HG02623 (cell line): ENCODE results near the gene SNED1.

Experiments used
- ATAC-seq: cut with Tn5 transposase; IDR thresholded peaks from one replicate; pipeline ENCODE4 v1.9.1; 2021; ENCODE audit warnings: moderate library complexity; ENCODE audit not compliant: unreplicated experiment

SNED1 gene

DNA sequence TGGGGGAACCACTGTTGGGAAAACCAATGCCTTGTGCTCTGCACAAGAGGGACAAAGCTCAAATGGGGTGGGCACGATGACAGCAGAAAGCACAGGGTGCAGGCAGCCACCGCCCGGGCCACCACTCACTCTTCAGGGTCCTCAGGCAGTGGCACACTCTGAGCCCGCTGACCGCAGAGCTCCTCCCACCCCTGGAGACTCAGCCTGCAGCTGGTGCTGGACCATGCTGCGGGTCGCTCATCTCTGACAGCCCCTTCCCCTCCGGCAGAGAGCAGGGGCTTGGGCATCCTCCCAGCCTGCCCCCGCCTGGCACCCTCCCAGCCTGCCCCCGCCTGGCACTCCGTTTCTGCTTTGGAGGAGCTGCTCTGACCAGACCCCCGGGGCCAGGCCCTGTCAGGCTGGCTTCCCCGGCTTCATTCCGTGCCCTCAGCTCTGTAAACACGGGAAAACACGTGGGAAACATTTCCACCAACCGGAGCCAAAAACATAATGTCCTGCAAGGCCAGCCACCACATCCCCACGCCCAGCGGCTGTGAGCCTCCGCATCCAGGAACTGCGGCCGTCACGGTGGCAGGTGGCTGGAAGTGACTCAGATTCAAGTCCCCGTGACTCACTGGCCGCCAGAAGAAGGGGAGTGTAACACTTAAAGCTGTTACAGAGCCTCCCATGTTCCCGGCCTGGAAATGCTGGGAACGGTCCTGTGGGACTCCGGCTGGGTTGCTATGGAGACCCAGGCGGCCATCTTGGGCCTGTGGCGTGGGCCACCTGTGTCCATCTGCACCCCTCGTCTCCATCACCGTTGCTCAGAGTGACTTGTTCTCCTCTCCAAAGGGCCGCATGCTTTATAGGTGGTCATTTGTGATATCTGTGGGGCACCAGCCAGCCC lies 6.8 kb upstream of the SNED1 start:
- ATAC-seq = no peak

DNA sequence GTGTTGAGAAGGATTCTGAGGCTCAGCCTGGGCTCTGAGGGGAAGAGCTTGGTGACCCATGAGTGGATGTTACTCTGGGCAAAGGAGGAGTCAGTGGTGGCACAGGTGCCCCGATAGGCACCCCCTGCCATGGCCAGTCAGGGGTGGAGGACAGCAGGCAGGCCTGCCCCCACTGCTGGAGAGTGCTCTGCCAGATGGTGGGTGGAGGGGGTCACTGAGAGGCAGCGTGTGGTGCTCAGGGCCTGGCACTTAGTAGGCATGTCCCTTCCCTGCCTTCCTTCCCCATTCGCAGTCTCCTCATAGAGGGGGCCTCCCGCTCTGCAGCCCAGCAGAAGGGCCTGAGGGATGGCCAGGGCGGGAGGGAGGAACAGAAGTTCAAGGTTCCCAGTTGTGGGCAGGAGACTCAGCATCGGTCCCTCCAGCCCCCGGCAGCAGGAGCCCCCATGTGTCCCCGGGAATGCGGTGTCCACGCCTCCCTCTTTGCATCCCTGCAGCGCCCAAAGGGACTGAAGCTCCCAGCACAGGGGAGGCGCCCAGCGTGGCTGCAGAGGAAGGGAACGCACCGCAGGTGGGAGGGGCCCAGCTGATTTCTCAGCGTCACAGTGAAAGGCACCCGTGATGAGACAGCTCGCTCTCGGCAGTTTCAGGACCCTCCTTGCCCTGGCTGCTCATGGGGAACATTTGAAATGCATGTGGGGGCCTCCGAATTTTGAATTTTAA lies 5.7 kb upstream of the SNED1 start:
- no peak for ATAC-seq

DNA sequence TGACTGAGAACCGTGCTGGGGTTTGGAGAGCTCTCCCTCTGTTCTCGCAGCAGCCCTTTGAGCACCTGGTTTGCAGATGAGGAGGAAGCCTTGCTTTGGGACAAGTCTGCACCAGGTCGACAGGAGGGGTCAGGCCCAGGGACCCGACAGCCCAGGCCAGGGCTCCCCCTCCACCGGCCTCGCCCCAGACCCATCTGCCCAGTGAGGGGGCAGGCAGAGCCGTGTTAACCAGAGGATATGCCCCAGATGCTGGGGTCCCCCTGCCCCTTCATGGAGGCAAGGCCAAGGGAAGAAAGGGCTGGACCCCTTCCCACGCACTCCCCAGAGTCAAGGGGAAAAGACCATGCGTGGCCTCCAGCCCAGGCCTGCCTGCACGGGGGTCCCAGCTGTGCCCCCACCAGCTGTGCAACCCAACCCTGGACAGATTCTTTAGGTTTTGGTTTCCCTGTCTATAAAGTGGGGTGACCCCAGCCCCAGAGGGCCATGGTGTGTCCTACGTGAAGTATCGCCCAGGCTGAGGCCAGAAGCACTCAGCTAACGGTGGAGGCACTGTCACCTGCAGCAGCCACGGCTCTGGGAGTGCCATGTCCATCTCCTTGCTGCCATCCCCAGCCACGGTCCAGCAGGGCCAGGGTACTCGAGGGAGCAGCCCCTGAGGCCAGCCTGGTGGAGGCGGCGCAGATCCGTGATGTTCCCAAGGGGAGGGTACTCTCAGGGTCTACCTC lies 4.8 kb upstream of the SNED1 start:
- ATAC-seq = no peak

DNA sequence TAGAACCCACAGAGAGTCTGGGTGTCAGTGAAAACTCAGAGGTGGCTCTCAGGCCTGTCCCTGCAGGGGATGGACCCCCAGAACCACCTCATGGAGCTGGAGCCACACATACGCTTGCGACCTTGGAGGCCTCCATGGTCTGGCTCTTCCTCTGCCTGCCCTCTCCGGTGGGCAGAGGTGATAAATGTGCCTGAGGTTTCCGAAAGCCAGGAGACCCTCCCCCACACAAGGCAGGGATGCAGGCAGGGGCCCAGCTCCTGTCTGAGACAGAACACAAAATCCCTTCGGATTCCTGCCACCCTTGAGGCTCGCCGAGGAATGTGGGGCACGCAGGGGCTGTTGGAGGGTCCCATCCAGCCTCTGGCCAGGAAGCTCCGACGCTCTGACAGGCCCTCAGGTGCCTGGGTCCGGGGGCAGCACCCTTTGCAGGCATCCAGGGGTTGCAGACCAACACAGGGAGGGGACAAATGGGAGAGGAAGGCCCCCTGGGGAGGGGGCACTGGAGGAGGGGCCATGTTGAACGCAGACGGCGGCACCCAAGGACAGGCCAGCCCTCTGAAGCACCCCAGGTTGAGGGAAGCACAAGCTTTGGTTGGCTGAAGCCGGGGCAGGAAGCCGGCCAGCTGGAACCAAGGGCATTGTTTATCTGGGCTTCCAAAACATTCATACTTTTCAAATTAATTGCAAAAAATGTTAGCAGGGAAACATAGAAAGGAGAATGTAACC lies 4.1 kb upstream of the SNED1 start:
- ATAC-seq = no peak

DNA sequence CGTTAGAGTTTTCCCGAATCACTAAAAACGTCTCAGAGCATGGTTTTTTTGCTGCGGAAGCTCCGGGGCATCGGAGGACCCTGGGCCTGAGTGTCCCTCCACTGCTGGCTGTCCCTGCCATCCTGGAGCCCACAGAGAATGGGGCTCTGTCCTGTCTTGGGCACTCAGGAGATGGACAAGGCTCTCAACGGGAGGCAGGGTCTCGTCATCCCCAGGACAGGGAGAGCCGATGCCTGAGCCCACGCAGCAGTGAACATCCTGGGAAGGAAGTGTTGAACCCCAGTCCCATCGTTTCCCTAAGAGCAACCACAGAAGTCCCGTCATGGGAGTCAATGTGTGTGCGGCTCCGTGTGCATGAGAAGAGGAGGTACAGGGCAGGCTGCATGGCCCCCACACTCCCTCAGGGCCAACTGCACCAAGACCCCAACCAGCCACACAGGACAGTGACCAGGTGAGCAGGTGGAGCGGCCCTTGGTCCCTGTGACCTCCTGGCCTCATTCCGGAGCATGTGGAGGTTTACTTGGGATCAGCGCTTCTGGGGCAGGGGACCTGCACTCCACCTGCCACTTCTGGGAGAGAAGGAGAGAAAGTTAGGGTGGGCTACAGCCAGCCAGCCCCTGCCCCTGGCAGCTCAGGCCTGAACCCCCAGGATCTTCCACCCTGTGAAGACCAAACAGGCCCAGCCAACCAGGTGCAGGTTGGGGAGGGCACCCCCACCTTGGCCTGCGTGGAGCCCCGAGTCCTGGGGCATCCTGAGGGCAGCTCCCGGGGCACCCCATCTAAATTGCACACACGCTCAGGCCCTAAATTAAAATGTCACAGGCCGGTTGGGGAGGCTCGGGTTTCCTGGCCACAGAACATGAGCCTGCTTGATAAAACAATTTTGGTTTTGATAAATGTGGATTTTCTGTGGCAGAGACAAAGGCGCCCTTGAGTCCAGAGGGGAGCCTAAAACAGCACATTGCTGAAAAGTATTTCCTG lies 3.1 kb upstream of the SNED1 start:
- ATAC-seq = no peak

DNA sequence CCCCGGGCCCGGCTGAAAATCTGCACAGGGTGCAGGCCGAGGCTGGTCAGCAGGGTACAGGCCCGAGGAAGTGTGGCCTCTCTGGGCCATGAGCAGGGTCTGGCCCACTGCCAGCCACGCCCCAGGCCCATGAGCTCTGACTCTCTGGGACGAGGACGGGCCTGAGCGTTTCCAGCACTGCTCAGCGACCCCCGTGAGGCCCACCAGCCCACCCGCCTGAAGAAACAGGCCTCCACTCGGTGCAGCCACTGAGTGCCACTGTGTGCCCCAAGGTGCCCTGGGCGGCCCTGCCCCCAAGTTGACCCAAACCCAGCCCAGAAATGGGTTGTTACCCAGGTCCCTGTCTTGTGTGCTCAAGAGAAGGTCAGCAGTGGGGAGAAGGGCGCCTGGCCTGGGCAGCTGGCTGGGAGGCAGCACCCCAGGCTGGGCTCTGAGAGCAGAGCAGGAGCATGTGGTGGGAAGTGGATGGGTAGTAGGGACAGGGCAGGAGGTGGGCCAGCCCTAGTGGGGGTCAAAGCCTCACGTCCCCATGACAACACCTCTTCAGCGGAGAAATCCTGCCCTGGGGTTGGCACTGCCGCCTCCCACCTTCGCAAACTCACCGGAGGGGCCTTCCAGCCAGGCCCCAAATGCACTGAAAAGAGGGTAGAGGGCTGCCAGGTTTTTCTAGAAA lies 2.1 kb upstream of the SNED1 start:
- no peak for ATAC-seq

DNA sequence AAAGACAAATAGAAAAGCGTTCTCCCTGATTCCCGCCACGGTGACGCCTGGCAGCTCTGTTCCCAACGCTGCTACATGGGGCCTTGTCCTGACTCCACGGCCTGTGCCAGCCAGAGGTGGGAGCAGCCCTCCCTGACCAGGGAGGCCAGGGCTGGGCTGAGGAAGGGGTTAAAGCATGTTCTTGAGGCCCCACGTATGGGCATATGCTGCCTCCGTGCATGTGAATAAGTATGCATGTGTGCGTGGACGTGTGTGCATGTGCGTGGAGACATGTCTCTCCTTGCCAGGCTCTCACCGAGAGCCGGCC lies 1.6 kb upstream of the SNED1 start:
- ATAC-seq = no peak

DNA sequence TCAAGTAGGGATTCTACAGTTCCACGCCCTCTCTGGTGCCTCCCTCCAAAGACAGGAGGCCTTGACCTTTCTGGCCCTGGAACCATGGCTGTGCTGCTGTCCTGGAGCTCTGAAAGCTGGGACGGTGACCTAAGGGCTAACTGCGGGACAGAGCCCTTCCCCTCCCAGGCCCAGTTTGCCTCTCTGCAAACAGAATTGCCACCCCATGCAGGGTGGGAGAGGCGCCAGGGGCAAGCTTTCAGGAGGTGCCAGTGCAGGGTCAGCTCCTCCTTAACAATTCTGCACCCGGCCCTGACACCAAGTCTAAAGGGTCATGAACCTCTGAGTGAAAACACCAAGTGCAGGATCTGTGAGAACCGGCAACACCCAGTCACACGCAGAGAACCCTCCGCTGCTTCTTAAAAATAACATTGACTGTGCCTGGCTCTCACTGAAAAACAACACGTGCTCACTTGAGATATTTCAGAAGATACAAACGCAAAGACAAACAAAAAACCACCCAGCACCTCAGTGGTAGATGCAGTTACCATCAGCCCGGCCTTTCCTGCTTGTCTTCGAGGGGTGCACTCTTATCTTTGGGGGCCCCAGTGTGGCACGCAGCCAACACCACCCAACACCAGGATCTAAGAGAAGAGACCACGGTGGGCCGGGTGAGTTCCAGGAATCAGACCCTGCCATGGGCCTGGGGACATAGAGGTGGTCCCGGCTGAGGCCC lies 1.1 kb upstream of the SNED1 start:
- ATAC-seq = no peak

DNA sequence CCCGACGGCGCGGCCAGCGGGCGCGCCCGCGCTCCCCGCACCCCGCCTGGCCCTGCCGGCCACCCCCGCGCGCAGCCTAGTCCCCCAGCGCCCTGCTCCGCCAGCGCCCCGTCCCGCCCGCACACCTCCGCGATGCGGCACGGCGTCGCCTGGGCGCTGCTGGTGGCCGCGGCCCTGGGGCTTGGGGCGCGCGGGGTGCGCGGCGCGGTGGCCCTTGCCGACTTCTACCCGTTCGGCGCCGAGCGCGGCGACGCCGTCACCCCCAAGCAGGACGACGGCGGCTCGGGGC lies 232 bp downstream of the SNED1 start:
- ATAC-seq = no peak

DNA sequence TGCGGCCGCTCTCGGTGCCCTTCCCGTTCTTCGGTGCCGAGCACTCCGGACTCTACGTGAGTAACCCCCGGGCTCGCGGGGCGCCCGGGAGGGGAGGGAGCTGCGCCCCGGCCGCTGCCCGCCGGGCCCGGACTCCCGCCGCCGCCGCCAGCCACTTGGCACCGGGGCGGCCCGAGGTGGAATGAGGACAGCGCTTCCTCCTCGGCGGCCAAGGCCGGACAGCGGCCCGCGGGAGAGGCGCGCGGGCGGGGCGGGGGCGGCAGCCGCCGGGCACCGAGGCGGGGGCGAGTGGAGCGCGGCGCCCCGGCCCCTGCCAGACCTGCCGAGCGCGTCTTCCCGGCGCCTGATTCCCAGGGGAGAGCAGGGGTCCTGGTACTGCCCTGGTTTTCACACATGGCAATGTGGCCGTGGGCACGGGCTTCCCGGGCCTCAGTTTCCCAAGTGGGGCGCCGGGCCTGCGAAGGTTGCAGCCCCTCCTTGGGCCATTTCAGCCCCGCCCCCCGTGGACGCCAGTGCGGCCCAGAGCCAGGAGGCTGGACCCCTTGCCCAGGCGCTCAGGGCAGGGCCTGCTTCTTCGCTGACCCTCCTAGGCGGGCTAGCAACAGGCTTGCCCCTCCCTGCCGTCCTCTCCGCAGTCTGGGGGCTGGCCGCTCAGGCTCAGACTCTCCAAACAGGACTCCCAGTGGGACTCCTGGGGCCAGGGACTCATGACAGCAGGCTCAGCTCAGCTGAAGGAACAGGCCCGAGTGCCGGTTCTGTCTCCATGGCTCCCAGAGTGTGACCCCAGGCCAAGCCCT lies 775 bp downstream of the SNED1 start:
- ATAC-seq = no peak

DNA sequence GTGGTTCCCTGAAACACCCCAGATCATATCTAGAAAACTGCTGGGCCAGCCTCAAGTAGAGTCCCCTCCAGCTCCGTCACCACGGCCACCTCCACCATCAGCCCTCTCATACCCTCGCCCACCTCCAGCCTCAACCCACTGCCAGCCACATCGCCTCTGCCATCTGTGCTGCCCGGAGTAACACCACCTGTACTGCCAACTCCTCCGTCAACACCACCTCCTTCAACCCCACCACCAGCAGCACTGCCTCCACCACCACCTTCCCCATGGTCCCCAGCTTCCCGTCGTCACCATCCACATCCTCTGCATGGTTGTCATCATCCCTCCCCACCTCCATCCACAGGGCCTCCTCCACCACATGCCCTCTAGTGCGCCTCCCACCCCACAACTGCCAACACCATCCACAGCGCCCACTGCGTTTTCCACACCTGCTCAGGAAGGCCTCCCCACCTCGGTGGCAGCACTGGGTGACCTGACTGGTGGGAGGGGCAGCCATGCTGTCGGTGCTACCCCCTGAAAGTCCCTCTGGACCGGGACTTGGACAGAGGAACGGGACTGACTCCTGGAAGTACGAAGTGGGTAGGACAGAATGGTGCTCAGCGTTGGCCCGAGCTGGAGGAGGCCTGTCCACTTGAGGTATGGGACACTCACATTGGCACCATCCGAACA lies 1.6 kb downstream of the SNED1 start:
- ATAC-seq = no peak

DNA sequence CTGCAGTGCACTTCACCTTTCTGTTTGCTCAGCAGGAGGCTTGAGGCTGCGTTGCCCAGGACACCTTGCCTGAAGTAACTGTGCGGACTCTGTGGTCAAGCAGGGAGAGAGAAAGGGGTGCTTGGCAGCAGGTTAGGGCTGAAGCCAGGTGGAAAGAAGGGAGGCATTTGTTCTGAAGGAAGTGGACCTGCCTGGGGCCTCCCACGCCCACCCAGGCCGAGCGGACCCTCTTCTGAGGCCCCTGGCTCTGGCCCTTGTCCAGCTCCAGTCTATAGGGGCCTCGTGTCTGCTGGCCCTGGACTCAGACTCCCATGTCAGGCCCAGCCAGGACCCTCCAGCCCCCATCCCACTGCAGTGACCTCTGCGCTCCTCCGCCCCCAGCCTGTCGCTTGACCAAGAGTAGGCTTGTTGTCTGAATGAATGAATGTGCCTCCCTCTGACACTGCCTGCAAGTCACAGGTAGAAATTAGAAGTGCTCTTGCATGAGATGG lies 2.5 kb downstream of the SNED1 start:
- ATAC-seq = no peak

DNA sequence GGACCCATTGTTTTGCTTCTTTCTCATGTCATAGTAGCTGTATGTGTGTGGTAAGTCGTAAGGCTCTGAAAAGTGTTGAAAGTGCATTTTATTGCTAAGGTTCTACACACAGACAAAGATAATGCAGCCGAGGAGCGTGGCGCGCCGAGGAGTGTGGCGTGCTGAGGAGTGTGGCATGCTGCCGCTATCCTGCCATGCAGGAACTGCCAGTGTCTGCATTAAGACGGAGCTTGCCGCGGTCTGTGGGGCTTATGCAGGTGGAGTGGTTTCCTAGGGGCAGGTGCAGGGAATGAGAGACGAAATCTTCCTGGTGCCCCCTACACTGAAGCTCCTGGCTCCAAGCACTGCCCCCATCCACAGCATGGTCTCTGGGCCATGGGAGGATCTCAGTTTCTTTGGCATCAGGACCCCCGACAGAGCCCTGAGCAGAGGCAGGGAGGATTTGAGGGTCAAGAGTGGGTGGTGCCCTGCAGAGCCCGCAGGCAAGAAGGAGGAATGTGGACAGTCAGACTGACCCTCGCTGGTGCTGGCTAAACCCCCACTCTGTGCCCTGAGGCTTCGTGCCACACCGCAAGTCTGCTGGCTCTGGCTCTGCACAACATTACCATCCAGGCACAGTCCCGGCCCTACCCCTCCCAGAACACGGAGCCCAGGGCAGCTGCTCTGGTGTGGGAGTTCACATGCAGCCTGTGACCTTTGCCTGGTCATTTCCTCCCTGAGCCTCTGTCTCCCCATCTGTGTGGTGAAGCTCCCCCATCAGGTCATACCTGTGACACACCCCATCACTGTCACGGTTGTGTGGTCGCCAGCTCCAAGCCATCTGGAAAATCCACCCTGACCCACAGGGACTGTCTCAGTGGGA lies 3.2 kb downstream of the SNED1 start:
- no peak for ATAC-seq

DNA sequence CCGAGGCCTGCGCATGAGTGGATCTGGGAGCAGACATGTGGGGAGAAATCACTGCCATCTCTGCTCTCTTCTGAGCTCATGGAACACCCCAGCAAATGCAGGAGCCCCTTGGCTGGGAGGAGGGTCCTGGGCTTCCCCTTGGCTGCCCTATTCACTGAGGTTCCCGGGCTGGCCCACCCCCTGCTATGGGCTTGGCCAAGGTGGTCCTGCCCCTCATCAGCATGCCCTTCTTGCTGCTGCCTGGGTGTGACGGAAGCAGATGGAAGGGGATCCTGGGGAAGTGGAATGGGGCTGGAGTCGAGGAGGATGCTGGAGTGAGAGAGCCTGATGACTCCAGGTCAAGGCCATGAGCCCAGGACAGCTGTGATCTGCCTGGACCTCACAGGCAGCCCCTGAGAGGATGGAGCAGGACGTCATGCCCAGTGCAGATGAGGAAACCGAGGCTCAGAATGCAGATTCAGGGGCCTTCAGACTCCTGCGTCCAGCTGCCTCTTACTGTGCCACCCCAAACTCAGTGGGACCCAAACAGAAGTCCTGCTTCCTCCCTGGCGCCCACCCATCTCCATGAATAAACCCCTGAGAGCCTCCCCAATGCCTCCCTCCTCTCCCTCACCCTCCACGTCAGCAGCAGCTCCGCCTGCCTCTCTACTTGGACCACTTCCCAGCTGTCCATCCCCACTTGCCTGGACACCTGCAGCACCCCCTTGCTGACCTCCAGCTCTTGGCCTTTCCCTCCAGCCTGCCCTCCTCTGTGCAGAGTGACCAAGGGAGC lies 4.0 kb downstream of the SNED1 start:
- no peak for ATAC-seq

DNA sequence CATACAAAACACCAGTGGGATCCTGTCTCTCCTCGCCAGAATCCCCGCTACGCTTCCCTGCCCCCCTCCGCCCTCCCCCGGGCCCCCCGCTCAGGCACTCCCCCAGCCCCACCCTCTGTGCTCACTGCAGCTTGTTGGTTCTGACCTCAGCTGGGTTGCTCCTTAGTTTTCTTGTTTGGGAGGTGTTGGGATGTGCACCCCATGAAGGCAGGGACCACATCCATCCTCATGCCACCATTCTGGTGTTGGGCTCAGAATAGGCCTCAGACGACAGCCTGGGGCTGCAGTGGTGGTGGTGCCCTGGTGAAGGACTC lies 4.6 kb downstream of the SNED1 start:
- no peak for ATAC-seq

DNA sequence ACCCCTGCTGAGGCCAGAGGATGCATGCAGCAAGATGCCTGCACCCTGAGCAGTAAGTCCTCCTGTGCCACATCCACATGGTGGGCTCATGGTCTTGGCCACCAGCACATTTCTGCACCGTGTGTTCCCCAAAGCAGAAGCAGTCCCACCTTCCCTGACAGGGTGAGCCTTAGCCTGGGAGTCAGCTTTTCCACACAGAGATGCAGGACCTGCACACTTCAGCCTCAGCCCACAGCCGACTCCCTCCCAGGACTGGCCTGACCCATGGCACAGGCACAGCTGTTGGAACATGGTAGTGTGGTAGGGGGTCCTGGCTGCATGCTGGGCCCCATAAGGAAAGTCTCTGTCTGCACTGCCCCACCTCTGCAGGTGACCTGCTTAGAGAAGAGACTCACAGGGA lies 5.0 kb downstream of the SNED1 start:
- ATAC-seq = no peak
